Heart left ventricle (tissue), 16 donors: ENCODE results near the gene TGM2. TPM values are rescaled to one million over a fixed set of nuclear protein-coding genes. Genes with fewer than 3 reads are reported as not detected.

Experiments
- ATAC-seq, 4 donors: fragments of 200-7000 bp; cut with Tn5 transposase; one replicate each; pipeline ENCODE4 v1.9.1; 2020 to 2022; ENCODE audit warnings: moderate library complexity in 4 of 4, mild to moderate bottlenecking in 3 of 4, moderate number of reproducible peaks in 1 of 4
- DNase-seq, 5 donors: peaks; one replicate each; pipeline ENCODE4 v3.0.0-alpha.2; 2020
- H3K27ac ChIP-seq, 12 donors: fragments of 200-600 bp; sonication (generic) in 4 of 12; one replicate each; pipeline versions ENCODE4 v1.5.0 to v1.8.0; 2016 to 2022; ENCODE audit warnings: mild to moderate bottlenecking in 2 of 12
- H3K27me3 ChIP-seq, 9 donors: fragments of 200-600 bp; sonication (generic) in 2 of 9; one replicate each; pipeline versions ENCODE4 v1.5.1 to v1.8.0; 2016 to 2022; ENCODE audit warnings: mild to moderate bottlenecking in 3 of 9
- H3K36me3 ChIP-seq, 9 donors: fragments of 200-600 bp; sonication (generic) in 2 of 9; one replicate each; pipeline versions ENCODE4 v1.5.0 to v1.8.0; 2018 to 2022; ENCODE audit warnings: mild to moderate bottlenecking in 2 of 9
- H3K4me1 ChIP-seq, 12 donors: fragments of 200-600 bp; sonication (generic) in 4 of 12; one replicate each; pipeline versions ENCODE4 v1.5.0 to v1.8.0; 2016 to 2022; ENCODE audit warnings: mild to moderate bottlenecking in 3 of 12
- H3K4me3 ChIP-seq, 12 donors: fragments of 200-600 bp; sonication (generic) in 4 of 12; one replicate each; pipeline versions ENCODE4 v1.5.0 to v1.8.0; 2017 to 2022; ENCODE audit warnings: mild to moderate bottlenecking in 9 of 12, moderate library complexity in 4 of 12
- H3K9me3 ChIP-seq, 12 donors: fragments of 200-600 bp; sonication (generic) in 4 of 12; one replicate each; pipeline versions ENCODE4 v1.5.0 to v1.8.0; 2016 to 2022; ENCODE audit warnings: mild to moderate bottlenecking in 1 of 12
- POLR2A ChIP-seq, 2 donors: fragments of 450-650 bp; IDR thresholded peaks; one replicate each; pipeline ENCODE4 v1.6.1; 2017; ENCODE audit warnings: antibody characterized with exemption in 2 of 2, mild to moderate bottlenecking in 2 of 2, moderate library complexity in 2 of 2
- WGBS, 4 donors: extraction: QIAGEN DNeasy Blood & Tissue Kit in 2 of 4; methylation state at CpG; one replicate each; pipeline versions ENCODE4 v1.1.5 to v1.1.7; 2013 to 2018; 5-methylcytosine and 5-hydroxymethylcytosine counted together
- intact Hi-C, 10 donors: fragments of 100-400 bp; cut with DNase I; formaldehyde crosslinking; loops; one replicate each; pipeline versions ENCODE4 v1.11.1 to v1.14.2; 2022
- polyA plus RNA-seq, 2 donors: library from polyadenylated mRNA; stranded (reverse); fragments of 200-250 nt; gene quantifications; one replicate each; pipeline ENCODE4 v1.2.3, GENCODE V29; 2013
- total RNA-seq, 9 donors: library from RNA; depleted of rRNA in 2 of 9; stranded (reverse); fragments of >200 nt in 2 of 9; fragmentation: NEBNext Ultra II Directional in 3 of 9; extraction: Animal tissue kit (Norgen Biotek cat#: 25700) in 3 of 9; gene quantifications; one replicate each; pipeline versions ENCODE4 v1.1.0 to v1.2.4, GENCODE V29; 2016 to 2023
- TF ChIP-seq, protein P1 (sequence below), 12 donors: fragments of 200-600 bp; sonication (generic) in 4 of 12; IDR thresholded peaks; one replicate each; pipeline versions ENCODE4 v1.5.0 to v1.8.0; 2018 to 2022; ENCODE audit warnings: antibody characterized with exemption in 12 of 12, mild to moderate bottlenecking in 5 of 12
- donor health status: ischemic (EF 13 %, LVEDD 7.1; RV severe dilation, severe dysfunction).
- donor health status: healthy with polysubstance abuse.
- donor health status: DM: no; HTN: yes; CAD: no.
- donor health status: DM: no; HTN: no; CAD: no.
- donor health status: ischemic (EF 25% LVEDD 6.9; RV normal size, moderate dysfunction).
- donor health status: ischemic (EF 25% LVEDD 5.7; RV mildly dilated, moderate dysfunction).
- donor health status: healthy.
- donor health status: DM: yes; HTN: yes; CAD: no.
- donor health status: ischemic (EF 35%, LVEDD 5.7; RV mildly dilated, moderate dysfunction).
- donor health status: nonischemic (EF 11% LVEDD 7.7; RV severe dilation, severe dysfunction).
- donor health status: DM: yes; HTN: yes; CAD: no.
- donor health status: PGD.
- donor health status: ischemic (EF 29% LVEDD 5.4; RV normal size, mild dysfunction).
- donor health status: nonischemic (EF 23%, LVEDD 6.1; RV moderate dilation, normal function).

The TGM2 gene
- total and polyA plus RNA-seq, 11 donors, result 211 to 1,146 (median 567) TPM

DNA sequence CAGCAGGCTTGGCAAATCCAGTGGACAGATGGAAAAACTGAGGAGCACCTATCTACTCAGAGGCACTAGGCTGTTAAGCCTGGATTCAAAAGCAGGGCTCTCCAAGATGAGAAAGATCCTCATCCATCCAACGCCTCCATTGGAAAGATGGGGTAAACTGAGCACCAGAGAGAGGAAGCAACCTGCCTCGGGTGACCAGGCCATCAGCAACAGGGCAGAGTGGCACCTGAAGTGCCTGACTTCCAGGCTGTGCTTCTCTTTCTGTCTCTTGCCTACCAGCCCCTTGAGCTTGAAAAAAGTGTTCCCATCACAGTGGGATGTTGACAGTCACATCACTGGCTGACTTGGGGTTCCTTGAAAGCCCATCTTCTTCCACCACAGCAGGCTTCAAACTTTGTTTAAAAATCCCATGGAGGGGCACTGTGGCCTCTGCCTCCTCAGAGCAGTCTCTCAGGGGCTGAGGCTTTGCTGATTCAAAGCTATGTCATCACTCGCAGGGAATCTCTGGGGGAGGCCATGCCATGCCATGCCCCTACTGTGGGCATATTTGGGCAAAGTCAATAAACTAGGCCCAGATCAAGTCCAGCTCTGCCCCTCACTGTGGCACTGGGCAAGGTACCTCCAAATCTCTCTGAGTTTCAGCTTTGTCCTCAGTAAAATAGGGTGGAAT, 44.8 kb upstream of the TGM2 start:
- no peak overlapping the region for H3K4me3 ChIP-seq
- no peaks in the 10 kb centered on the region for H3K36me3 ChIP-seq
- H3K9me3 ChIP-seq, result peaks cover 0 to 9% (median 0%) of the 10 kb centered on the region in 12 donors
- TF ChIP-seq, protein P1, sequence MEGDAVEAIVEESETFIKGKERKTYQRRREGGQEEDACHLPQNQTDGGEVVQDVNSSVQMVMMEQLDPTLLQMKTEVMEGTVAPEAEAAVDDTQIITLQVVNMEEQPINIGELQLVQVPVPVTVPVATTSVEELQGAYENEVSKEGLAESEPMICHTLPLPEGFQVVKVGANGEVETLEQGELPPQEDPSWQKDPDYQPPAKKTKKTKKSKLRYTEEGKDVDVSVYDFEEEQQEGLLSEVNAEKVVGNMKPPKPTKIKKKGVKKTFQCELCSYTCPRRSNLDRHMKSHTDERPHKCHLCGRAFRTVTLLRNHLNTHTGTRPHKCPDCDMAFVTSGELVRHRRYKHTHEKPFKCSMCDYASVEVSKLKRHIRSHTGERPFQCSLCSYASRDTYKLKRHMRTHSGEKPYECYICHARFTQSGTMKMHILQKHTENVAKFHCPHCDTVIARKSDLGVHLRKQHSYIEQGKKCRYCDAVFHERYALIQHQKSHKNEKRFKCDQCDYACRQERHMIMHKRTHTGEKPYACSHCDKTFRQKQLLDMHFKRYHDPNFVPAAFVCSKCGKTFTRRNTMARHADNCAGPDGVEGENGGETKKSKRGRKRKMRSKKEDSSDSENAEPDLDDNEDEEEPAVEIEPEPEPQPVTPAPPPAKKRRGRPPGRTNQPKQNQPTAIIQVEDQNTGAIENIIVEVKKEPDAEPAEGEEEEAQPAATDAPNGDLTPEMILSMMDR (IDR thresholded peaks at IDR 0.05), result no peak
- no peak for TF ChIP-seq POLR2A (IDR thresholded peaks at IDR 0.05)
- H3K4me1 ChIP-seq, result peaks cover 0 to 40% (median 8%) of the 10 kb centered on the region in 12 donors
- ATAC-seq, result no peak
- H3K27ac ChIP-seq, result peak overlapping the region in 6 of 12 donors; percentile 38 to 72 (median 59)
- no peaks in the 10 kb centered on the region for H3K27me3 ChIP-seq
- DNase-seq, result no peak
- WGBS, 4 donors, result 73 to 99% (median 94%) methylated on average over 3 of the region's 3 CpGs
- intact Hi-C loops, result no loop called here

DNA sequence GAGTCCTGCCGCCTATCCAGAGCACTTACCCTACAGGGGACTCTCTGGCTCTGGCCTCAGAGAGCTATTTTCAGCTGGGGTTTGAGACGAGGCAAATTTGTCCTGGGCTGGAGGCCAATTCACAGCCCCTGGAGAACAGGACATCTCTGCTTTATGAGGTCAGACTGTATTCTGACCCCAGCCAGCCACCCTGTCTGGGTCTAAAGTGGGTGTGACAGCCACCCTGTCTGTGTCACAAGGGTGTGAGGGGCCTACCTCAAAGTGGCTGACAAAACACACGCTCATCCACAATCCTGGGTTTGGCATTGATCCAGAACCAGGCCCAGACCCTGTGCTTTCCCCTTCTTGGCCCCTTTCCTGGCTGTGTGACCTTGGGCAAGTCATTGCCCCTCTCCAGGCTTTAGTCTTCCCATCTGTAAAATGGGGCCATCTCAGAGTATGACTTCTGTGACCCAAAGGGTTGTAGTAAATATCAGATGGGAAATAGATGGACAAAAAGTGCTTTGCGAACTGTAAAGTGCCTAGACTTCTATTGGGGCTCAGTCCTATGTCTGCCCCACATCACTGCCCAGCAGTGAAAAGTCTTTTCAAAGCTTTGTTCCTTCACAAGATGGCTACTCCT, 44.1 kb upstream of the TGM2 start:
- DNase-seq, result peak; percentile 63 to 91 (median 79)
- H3K36me3 ChIP-seq, result no peaks in the 10 kb centered on the region
- peak in 1 of 2 donors; percentile 26 for TF ChIP-seq POLR2A (IDR thresholded peaks at IDR 0.05)
- TF ChIP-seq, protein P1 (IDR thresholded peaks at IDR 0.05), result no peak
- no peaks in the 10 kb centered on the region for H3K27me3 ChIP-seq
- no peak overlapping the region for H3K4me3 ChIP-seq
- H3K27ac ChIP-seq, result peak overlapping the region in 9 of 12 donors; percentile 12 to 72 (median 44)
- 40 to 49% (median 46%) methylated on average over 4 of the region's 4 CpGs for WGBS, 4 donors
- peak; percentile 87 to 89 (median 89) for ATAC-seq
- intact Hi-C loops, result no loop called here
- H3K9me3 ChIP-seq, result peaks cover 0 to 9% (median 0%) of the 10 kb centered on the region in 12 donors
- peaks cover 0 to 40% (median 8%) of the 10 kb centered on the region in 12 donors for H3K4me1 ChIP-seq

DNA sequence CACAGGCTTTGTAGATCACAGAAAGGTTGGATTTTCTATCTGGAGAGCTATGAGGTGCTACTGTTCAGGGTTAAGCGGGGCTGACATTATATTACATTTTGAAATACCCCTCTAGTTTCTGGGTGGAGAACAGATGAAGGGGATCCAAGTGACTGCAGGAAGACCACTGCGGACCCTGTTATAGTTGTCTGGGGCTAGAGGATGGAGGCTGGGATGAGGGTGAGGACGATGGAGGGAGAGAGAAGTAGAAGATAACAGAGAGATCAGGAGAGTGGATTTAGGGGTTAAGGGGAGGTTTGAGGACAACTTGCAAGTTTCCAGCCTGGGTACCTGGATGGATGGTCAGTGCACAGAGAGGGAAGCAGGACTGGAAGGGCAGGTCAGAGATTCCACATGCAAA, 43.5 kb upstream of the TGM2 start:
- TF ChIP-seq, protein P1 (IDR thresholded peaks at IDR 0.05), result no peak
- no peak for TF ChIP-seq POLR2A (IDR thresholded peaks at IDR 0.05)
- Histone ChIP-seq H3K36me3 (no peaks in the 10 kb centered on the region), H3K4me1 (peaks cover 0 to 40% (median 8%) of the 10 kb centered on the region in 12 donors), H3K4me3 (no peak overlapping the region), H3K9me3 (peaks cover 0 to 9% (median 0%) of the 10 kb centered on the region in 12 donors), H3K27me3 (no peaks in the 10 kb centered on the region), H3K27ac (peak overlapping the region in 8 of 12 donors; percentile 32 to 72 (median 55))
- ATAC-seq (peak in 2 of 4 donors; percentile 1 to 3), DNase-seq (no peak)
- WGBS, 4 donors, result 89 to 92% (median 91%) methylated on average over 3 of the region's 3 CpGs
- intact Hi-C loops, result no loop called here

DNA sequence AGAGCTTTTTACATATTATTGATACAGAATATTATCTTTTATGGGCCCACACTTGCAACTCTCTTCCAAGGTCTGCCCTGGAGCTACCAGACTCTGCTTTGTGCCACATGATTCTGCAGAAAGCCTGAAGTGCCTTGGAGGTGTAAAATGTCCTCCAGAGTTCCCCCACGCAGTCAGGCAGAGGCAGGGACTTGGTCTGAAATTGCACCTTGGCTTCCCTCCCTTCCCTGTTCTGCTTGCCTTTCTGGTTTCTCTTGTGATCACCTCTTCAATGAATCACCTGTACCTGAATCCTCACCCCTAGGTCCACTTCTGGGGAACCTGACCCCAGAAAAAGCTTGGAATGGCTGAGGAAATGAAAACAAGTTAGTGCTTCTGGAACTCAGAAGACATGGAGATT, 43.0 kb upstream of the TGM2 start:
- Histone ChIP-seq H3K36me3 (no peaks in the 10 kb centered on the region), H3K4me3 (no peak overlapping the region), H3K27ac (peak overlapping the region in 6 of 12 donors; percentile 38 to 72 (median 66)), H3K27me3 (no peaks in the 10 kb centered on the region), H3K9me3 (peaks cover 0 to 9% (median 0%) of the 10 kb centered on the region in 12 donors), H3K4me1 (peaks cover 0 to 37% (median 8%) of the 10 kb centered on the region in 12 donors)
- TF ChIP-seq, protein P1 (IDR thresholded peaks at IDR 0.05), result no peak
- no peak for TF ChIP-seq POLR2A (IDR thresholded peaks at IDR 0.05)
- 74 to 93% (median 78%) methylated on average over 1 of the region's 1 CpG for WGBS, 4 donors
- intact Hi-C loops, result no loop called here
- DNase-seq, result no peak
- no peak for ATAC-seq
